GM11168 (cell line): ENCODE measurements around the gene GMPPA.

Experiments
- in situ Hi-C: fragments of 300-500 bp; cut with MboI; formaldehyde crosslinking; loops from one replicate; pipeline ENCODE4 v1.12.0; 2022; ENCODE audit warnings: low sequenced_read_pairs; ENCODE audit not compliant: unreplicated experiment

Gene GMPPA

GRCh38 chr2:219466816-219467735 lies 31.6 kb upstream of the GMPPA start:
- in situ Hi-C loops, result no loop called here

- in situ Hi-C loops, result no loop called here
Measured at GRCh38 chr2:219467736-219468075, 31.0 kb upstream of the GMPPA start.

GRCh38 chr2:219468410-219469185 lies 30.1 kb upstream of the GMPPA start:
- in situ Hi-C loops, result no loop called here

- in situ Hi-C loops, result no loop called here
Measured at GRCh38 chr2:219469186-219469724, 29.4 kb upstream of the GMPPA start.

GRCh38 chr2:219470429-219470828 lies 28.3 kb upstream of the GMPPA start:
- in situ Hi-C loops, result loop anchor here (10.0 kb wide), 1 partner anchor 54 kb away; no protein-coding TSS in a partner anchor

GRCh38 chr2:219471476-219472371 lies 27.0 kb upstream of the GMPPA start:
- in situ Hi-C loops, result loop anchor here (10.0 kb wide), 1 partner anchor 53 kb away; no protein-coding TSS in a partner anchor

GRCh38 chr2:219472629-219473187 lies 26.0 kb upstream of the GMPPA start:
- in situ Hi-C loops, result loop anchor here (10.0 kb wide), 1 partner anchor 52 kb away; no protein-coding TSS in a partner anchor

- in situ Hi-C loops, result loop anchor here (10.0 kb wide), 1 partner anchor 51 kb away; no protein-coding TSS in a partner anchor
Measured at GRCh38 chr2:219473511-219473910, 25.2 kb upstream of the GMPPA start.

GRCh38 chr2:219474285-219475060 lies 24.2 kb upstream of the GMPPA start:
- in situ Hi-C loops, result loop anchor here (10.0 kb wide), 1 partner anchor 50 kb away; no protein-coding TSS in a partner anchor

- in situ Hi-C loops, result loop anchor here (10.0 kb wide), 1 partner anchor 50 kb away; no protein-coding TSS in a partner anchor
Measured at GRCh38 chr2:219475278-219475677, 23.4 kb upstream of the GMPPA start.

GRCh38 chr2:219475697-219476651 lies 22.7 kb upstream of the GMPPA start:
- in situ Hi-C loops, result loop anchor here (10.0 kb wide), 1 partner anchor 49 kb away; no protein-coding TSS in a partner anchor

- in situ Hi-C loops, result loop anchor here (10.0 kb wide), 1 partner anchor 48 kb away; no protein-coding TSS in a partner anchor
Measured at GRCh38 chr2:219476652-219477151, 22.0 kb upstream of the GMPPA start.

- in situ Hi-C loops, result loop anchor here (10.0 kb wide), 1 partner anchor 48 kb away; no protein-coding TSS in a partner anchor
Measured at GRCh38 chr2:219477179-219477578, 21.5 kb upstream of the GMPPA start.

GRCh38 chr2:219477815-219478214 lies 20.9 kb upstream of the GMPPA start:
- in situ Hi-C loops, result loop anchor here (10.0 kb wide), 1 partner anchor 47 kb away; no protein-coding TSS in a partner anchor

GRCh38 chr2:219478916-219479315 lies 19.8 kb upstream of the GMPPA start:
- in situ Hi-C loops, result loop anchor here (10.0 kb wide), 1 partner anchor 46 kb away; no protein-coding TSS in a partner anchor

- in situ Hi-C loops, result no loop called here
Measured at GRCh38 chr2:219480004-219480403, 18.7 kb upstream of the GMPPA start.
